Panc1 (cell line): Measurements from ENCODE around the gene MRPL14. TPM values are rescaled to one million over a fixed set of nuclear protein-coding genes. Genes with fewer than 3 reads are reported as not detected.
A peak's percentile ranks its signal among the peaks of the same experiment; 100 is the strongest.

Experiments
- ATAC-seq: fragments of 200-7000 bp; cut with Tn5 transposase; 2 replicates; pipeline ENCODE4 v1.9.1; 2020; ENCODE audit warnings: mild to moderate bottlenecking, moderate library complexity
- BruUV-seq: library from RNA; stranded (reverse); fragments of 400-500 nt; replicated peaks from 2 replicates; lab custom pipeline; 2021; lab: Mats Ljungman, UMichigan
- CTCF ChIA-PET: fragments of 300-600 bp; sonication (Branson Sonifier 250); formaldehyde crosslinking; loops from one replicate; lab custom pipeline; 2022; ENCODE audit warnings: antibody characterized with exemption; lab: Charles Lee
- POLR2A ChIA-PET: fragments of 300-600 bp; sonication (Branson Sonifier 250); formaldehyde crosslinking; loops from one replicate; lab custom pipeline; 2022; ENCODE audit warnings: antibody characterized with exemption; lab: Charles Lee
- DNase-seq: peaks from one replicate; pipeline ENCODE4 v3.0.0-alpha.2; 2010; ENCODE audit warnings: low read depth, low spot score
- H3K27ac ChIP-seq: 2 replicates; pipeline ENCODE4 v1.5.1; 2011; ENCODE audit warnings: mild to moderate bottlenecking, low read length, inconsistent platforms
- H3K27me3 ChIP-seq: fragments of 200-500 bp; sonication (Bioruptor generic); 2 replicates; pipeline ENCODE4 v1.6.0; 2014; ENCODE audit warnings: low read length, inconsistent platforms; ENCODE audit not compliant: control insufficient read depth, insufficient read depth
- H3K36me3 ChIP-seq: fragments of 200-500 bp; sonication (Bioruptor generic); 2 replicates; pipeline ENCODE4 v1.5.1; 2014; ENCODE audit warnings: inconsistent platforms, mild to moderate bottlenecking, low read length, moderate library complexity; ENCODE audit not compliant: control insufficient read depth, insufficient read depth
- H3K4me1 ChIP-seq: 2 replicates; pipeline ENCODE4 v1.5.1; 2011; ENCODE audit warnings: inconsistent platforms, mild to moderate bottlenecking, low read length, moderate library complexity; ENCODE audit not compliant: control insufficient read depth, insufficient read depth
- H3K4me3 ChIP-seq, 2 experiments: 2 replicates each; pipeline ENCODE4 v1.5.1; 2011 to 2012; ENCODE audit warnings: low read depth in 2 of 2, low read length in 2 of 2, mild to moderate bottlenecking in 2 of 2, inconsistent platforms in 1 of 2, moderate library complexity in 1 of 2
- H3K9me3 ChIP-seq: fragments of 200-500 bp; sonication (Bioruptor generic); 2 replicates; pipeline ENCODE4 v1.5.1; 2014; ENCODE audit warnings: low read depth, mild to moderate bottlenecking, inconsistent platforms, low read length, moderate library complexity; ENCODE audit not compliant: control insufficient read depth, insufficient read depth
- POLR2AphosphoS5 ChIP-seq: IDR thresholded peaks from 2 replicates; pipeline ENCODE4 v1.6.1; 2012; ENCODE audit warnings: mild to moderate bottlenecking, low read depth, low read length, moderate library complexity
- SIN3A ChIP-seq: IDR thresholded peaks from 2 replicates; pipeline ENCODE4 v1.6.1; 2012; ENCODE audit warnings: low read depth, mild to moderate bottlenecking, low read length, moderate library complexity, borderline replicate concordance; ENCODE audit not compliant: insufficient read depth
- TCF7L2 ChIP-seq: IDR thresholded peaks from 2 replicates; pipeline ENCODE4 v1.6.1; 2011; ENCODE audit warnings: mild to moderate bottlenecking, low read depth, low read length, inconsistent platforms
- in situ Hi-C: cut with HindIII; loops from 2 replicates; pipeline ENCODE4 v1.10.0; 2016; ENCODE audit warnings: low sequenced_read_pairs, low pct_unique_long_range_greater_than_20kb
- intact Hi-C: fragments of 100-400 bp; cut with micrococcal nuclease; formaldehyde crosslinking; loops from one replicate; pipeline ENCODE4 v1.10.0; 2022; ENCODE audit not compliant: unreplicated experiment
- total RNA-seq: library from RNA; stranded (reverse); gene quantifications from one replicate; pipeline ENCODE4 v1.2.1, GENCODE V29; 2021; ENCODE audit not compliant: unreplicated experiment
- TF ChIP-seq, protein P1 (sequence below), 2 experiments: IDR thresholded peaks; 2 replicates each; pipeline ENCODE4 v1.6.1; 2011 to 2012; ENCODE audit warnings: low read depth in 2 of 2, control low read depth in 1 of 2, low read length in 1 of 2, mild to moderate bottlenecking in 1 of 2, moderate library complexity in 1 of 2; ENCODE audit not compliant: insufficient read depth in 1 of 2
- TF ChIP-seq, protein P2 (sequence below): fragments of 450-650 bp; IDR thresholded peaks from 2 replicates; pipeline ENCODE4 v1.5.1; 2017; ENCODE audit warnings: mild to moderate bottlenecking

Gene MRPL14
- total RNA-seq, 1 experiment from 2014 or later: 82.0 TPM

DNA sequence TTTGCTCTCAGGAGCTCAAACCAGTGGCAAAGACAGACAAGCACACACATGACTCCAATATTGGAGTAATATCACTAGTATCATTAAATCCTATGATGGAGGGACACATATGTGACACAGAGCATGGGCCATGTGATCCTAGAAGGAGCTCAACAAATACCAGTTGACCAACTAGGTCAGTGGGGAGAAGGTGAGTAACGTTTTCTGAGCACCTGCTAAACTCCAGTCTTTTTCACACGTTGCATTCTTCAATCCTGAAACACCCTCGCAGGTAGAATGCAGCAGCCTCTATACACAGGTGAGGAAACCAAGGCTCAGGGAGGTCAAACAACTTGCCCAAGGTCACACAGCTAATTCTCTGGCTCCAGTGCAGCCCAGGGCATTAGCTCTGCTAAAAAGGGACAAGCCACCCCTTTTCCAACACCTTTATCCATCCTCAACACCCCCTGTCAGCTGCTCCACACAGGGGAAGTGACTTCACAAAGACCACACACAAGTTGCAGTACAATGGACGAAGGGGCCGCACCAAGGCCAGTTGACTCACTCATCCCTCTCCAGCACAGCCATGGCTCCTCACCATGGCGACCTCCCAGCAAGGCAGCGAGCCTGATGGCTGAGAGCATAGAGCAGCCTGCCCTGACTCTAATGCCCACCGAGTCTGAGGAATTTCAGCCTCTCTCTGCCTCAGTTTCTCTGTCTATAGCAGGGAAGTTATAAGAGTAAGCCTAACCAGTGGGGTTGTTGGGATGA is 35.8 kb upstream of the MRPL14 start:
- Histone ChIP-seq H3K27me3 (no peaks in the 10 kb centered on the region), H3K27ac (no peak overlapping the region), H3K36me3 (no peaks in the 10 kb centered on the region), H3K4me3 (no peak overlapping the region), H3K4me1 (0 out of 2 replicates have a peak, but pooled peaks cover 6% of the 10 kb centered on the region), H3K9me3 (no peaks in the 10 kb centered on the region)
- no TSS peak for BruUV-seq
- DNase-seq (no peak), ATAC-seq (no peak)
- intact Hi-C loops: no loop called here
- TF ChIP-seq, protein P1, sequence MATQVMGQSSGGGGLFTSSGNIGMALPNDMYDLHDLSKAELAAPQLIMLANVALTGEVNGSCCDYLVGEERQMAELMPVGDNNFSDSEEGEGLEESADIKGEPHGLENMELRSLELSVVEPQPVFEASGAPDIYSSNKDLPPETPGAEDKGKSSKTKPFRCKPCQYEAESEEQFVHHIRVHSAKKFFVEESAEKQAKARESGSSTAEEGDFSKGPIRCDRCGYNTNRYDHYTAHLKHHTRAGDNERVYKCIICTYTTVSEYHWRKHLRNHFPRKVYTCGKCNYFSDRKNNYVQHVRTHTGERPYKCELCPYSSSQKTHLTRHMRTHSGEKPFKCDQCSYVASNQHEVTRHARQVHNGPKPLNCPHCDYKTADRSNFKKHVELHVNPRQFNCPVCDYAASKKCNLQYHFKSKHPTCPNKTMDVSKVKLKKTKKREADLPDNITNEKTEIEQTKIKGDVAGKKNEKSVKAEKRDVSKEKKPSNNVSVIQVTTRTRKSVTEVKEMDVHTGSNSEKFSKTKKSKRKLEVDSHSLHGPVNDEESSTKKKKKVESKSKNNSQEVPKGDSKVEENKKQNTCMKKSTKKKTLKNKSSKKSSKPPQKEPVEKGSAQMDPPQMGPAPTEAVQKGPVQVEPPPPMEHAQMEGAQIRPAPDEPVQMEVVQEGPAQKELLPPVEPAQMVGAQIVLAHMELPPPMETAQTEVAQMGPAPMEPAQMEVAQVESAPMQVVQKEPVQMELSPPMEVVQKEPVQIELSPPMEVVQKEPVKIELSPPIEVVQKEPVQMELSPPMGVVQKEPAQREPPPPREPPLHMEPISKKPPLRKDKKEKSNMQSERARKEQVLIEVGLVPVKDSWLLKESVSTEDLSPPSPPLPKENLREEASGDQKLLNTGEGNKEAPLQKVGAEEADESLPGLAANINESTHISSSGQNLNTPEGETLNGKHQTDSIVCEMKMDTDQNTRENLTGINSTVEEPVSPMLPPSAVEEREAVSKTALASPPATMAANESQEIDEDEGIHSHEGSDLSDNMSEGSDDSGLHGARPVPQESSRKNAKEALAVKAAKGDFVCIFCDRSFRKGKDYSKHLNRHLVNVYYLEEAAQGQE (IDR thresholded peaks at IDR 0.05; ENCODE audit: insufficient read depth in 1 of 2, low read depth in 2 of 2, low read length in 1 of 2): no peak
- TF ChIP-seq SIN3A (no peak), TCF7L2 (no peak), POLR2AphosphoS5 (no peak)
- TF ChIP-seq, protein P2, sequence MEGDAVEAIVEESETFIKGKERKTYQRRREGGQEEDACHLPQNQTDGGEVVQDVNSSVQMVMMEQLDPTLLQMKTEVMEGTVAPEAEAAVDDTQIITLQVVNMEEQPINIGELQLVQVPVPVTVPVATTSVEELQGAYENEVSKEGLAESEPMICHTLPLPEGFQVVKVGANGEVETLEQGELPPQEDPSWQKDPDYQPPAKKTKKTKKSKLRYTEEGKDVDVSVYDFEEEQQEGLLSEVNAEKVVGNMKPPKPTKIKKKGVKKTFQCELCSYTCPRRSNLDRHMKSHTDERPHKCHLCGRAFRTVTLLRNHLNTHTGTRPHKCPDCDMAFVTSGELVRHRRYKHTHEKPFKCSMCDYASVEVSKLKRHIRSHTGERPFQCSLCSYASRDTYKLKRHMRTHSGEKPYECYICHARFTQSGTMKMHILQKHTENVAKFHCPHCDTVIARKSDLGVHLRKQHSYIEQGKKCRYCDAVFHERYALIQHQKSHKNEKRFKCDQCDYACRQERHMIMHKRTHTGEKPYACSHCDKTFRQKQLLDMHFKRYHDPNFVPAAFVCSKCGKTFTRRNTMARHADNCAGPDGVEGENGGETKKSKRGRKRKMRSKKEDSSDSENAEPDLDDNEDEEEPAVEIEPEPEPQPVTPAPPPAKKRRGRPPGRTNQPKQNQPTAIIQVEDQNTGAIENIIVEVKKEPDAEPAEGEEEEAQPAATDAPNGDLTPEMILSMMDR: no peak
- POLR2A ChIA-PET: no interaction called here
- in situ Hi-C loops: no loop called here
- CTCF ChIA-PET: no interaction called here

DNA sequence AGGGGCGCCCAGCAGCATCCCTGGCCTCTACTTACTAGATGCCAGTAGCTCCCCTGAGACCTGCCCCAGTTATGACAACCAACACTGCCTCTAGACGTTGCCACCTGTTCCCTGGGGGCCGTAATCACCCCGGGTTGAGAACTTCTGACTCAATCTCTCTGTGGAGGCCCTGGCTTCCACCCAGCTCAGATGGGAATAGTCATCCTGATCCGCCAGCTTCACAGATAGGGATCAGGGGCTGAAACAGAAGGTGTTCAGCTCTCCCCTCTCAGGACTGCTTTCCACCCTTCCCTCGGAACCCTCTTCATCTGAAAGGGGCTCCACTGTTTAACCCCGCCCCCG is 34.7 kb upstream of the MRPL14 start:
- Histone ChIP-seq H3K27me3 (no peaks in the 10 kb centered on the region), H3K4me1 (peaks cover 7% of the 10 kb centered on the region), H3K4me3 (no peak overlapping the region), H3K36me3 (no peaks in the 10 kb centered on the region), H3K9me3 (no peaks in the 10 kb centered on the region), H3K27ac (no peak overlapping the region)
- ChIA-PET POLR2A (no interaction called here), CTCF (interaction anchor here (0.7 kb wide), 1 partner anchor 46 kb away, joined by 6 read pairs; no protein-coding TSS in a partner anchor)
- TF ChIP-seq, protein P2: no peak
- no peak for TF ChIP-seq SIN3A
- no peak for TF ChIP-seq TCF7L2
- TF ChIP-seq, protein P1 (IDR thresholded peaks at IDR 0.05; ENCODE audit: insufficient read depth in 1 of 2, low read depth in 2 of 2, low read length in 1 of 2): no peak
- no peak for TF ChIP-seq POLR2AphosphoS5
- ATAC-seq (0 out of 2 replicates have a peak, but pooled peaks have one; percentile 5), DNase-seq (no peak)
- intact Hi-C loops: no loop called here
- BruUV-seq: no TSS peak
- in situ Hi-C loops: no loop called here
